Osteoblast (primary cell): ENCODE data around the gene RFX2. TPM values are rescaled to one million over a fixed set of nuclear protein-coding genes. Genes with fewer than 3 reads are reported as not detected.

Experiments
- DNase-seq: peaks from one replicate; pipeline ENCODE4 v3.0.0; 2011; ENCODE audit warnings: low spot score, mixed read lengths; ENCODE audit not compliant: insufficient read length; ENCODE audit errors: missing footprints
- H2AFZ ChIP-seq: 2 replicates; pipeline ENCODE4 v1.6.0; 2011; ENCODE audit warnings: mild to moderate bottlenecking, low read length
- H3K27ac ChIP-seq: 2 replicates; pipeline ENCODE4 v1.5.1; 2011; ENCODE audit warnings: mild to moderate bottlenecking, low read depth, low read length, moderate library complexity
- H3K27me3 ChIP-seq: 2 replicates; pipeline ENCODE4 v1.6.0; 2012; ENCODE audit warnings: mild to moderate bottlenecking, control low read depth, inconsistent platforms, low read length, moderate library complexity; ENCODE audit not compliant: insufficient read depth
- H3K36me3 ChIP-seq: 2 replicates; pipeline ENCODE4 v1.5.1; 2011; ENCODE audit warnings: mild to moderate bottlenecking, low read length, control low read depth, moderate library complexity; ENCODE audit not compliant: insufficient read depth
- H3K4me1 ChIP-seq: 2 replicates; pipeline ENCODE4 v1.5.1; 2011; ENCODE audit warnings: mild to moderate bottlenecking, low read length, control low read depth, moderate library complexity; ENCODE audit not compliant: insufficient read depth
- H3K4me2 ChIP-seq: 2 replicates; pipeline ENCODE4 v1.6.0; 2011; ENCODE audit warnings: mild to moderate bottlenecking, low read length; ENCODE audit not compliant: insufficient read depth
- H3K4me3 ChIP-seq: fragments of 200-600 bp; sonication (generic); 3 replicates; pipeline ENCODE4 v1.5.1; 2012; ENCODE audit warnings: mild to moderate bottlenecking, low read length, inconsistent platforms; ENCODE audit not compliant: insufficient read depth
- H3K79me2 ChIP-seq: 2 replicates; pipeline ENCODE4 v1.6.0; 2012; ENCODE audit warnings: mild to moderate bottlenecking, low read length, control low read depth, inconsistent platforms; ENCODE audit not compliant: insufficient read depth
- H3K9me3 ChIP-seq: 2 replicates; pipeline ENCODE4 v1.5.1; 2011; ENCODE audit warnings: low read depth, low read length, control low read depth
- H4K20me1 ChIP-seq: 2 replicates; pipeline ENCODE4 v1.6.0; 2012; ENCODE audit warnings: mild to moderate bottlenecking, low read length, control low read depth; ENCODE audit not compliant: insufficient read depth
- CTCF ChIP-seq: IDR thresholded peaks from 2 replicates; pipeline ENCODE4 v1.5.1; 2011; ENCODE audit warnings: mild to moderate bottlenecking, low read depth, low read length, moderate library complexity; ENCODE audit errors: extremely low read depth
- total RNA-seq: library from RNA; depleted of rRNA; stranded (reverse); fragments of >200 nt; gene quantifications from 2 replicates; pipeline ENCODE4 v1.2.3, GENCODE V29; 2012

The RFX2 gene
- total RNA-seq, 1 donor = 6.2 TPM

- H3K4me2 ChIP-seq = no peak overlapping the region
- TF ChIP-seq CTCF = no peak
- H3K4me1 ChIP-seq = peaks cover 21% of the 10 kb centered on the region
- no peaks in the 10 kb centered on the region for H3K79me2 ChIP-seq
- no peak overlapping the region for H3K4me3 ChIP-seq
- H2AFZ ChIP-seq = no peak overlapping the region
- H4K20me1 ChIP-seq = no peaks in the 10 kb centered on the region
- no peaks in the 10 kb centered on the region for H3K36me3 ChIP-seq
- H3K9me3 ChIP-seq = no peaks in the 10 kb centered on the region
- H3K27ac ChIP-seq = no peak overlapping the region
- no peaks in the 10 kb centered on the region for H3K27me3 ChIP-seq
- peak; percentile 66 for DNase-seq
Measured at GRCh38 chr19:6058518-6059201, 51.6 kb downstream of the RFX2 start.

GRCh38 chr19:6057651-6058517 lies 52.4 kb downstream of the RFX2 start:
- Histone ChIP-seq H3K27ac (peak overlapping the region; percentile 76), H3K4me2 (no peak overlapping the region), H3K9me3 (no peaks in the 10 kb centered on the region), H3K27me3 (no peaks in the 10 kb centered on the region), H2AFZ (no peak overlapping the region), H3K4me3 (no peak overlapping the region), H3K36me3 (no peaks in the 10 kb centered on the region), H3K79me2 (no peaks in the 10 kb centered on the region), H4K20me1 (no peaks in the 10 kb centered on the region), H3K4me1 (peaks cover 21% of the 10 kb centered on the region)
- TF ChIP-seq CTCF = no peak
- DNase-seq = no peak

GRCh38 chr19:6056801-6057650 lies 53.3 kb downstream of the RFX2 start:
- Histone ChIP-seq H3K27me3 (no peaks in the 10 kb centered on the region), H2AFZ (peak overlapping the region; percentile 42), H3K9me3 (no peaks in the 10 kb centered on the region), H3K4me2 (peak overlapping the region; percentile 49), H3K4me1 (peaks cover 21% of the 10 kb centered on the region), H3K27ac (peak overlapping the region; percentile 76), H3K79me2 (no peaks in the 10 kb centered on the region), H3K4me3 (no peak overlapping the region), H4K20me1 (no peaks in the 10 kb centered on the region), H3K36me3 (no peaks in the 10 kb centered on the region)
- no peak for TF ChIP-seq CTCF
- DNase-seq = peak; percentile 96
